PC-3 (cell line): ENCODE data around the gene KAZN. TPM values are rescaled to one million over a fixed set of nuclear protein-coding genes. Genes with fewer than 3 reads are reported as not detected.

Experiments
- ATAC-seq: fragments of 200-7000 bp; cut with Tn5 transposase; 2 replicates; pipeline ENCODE4 v1.9.1; 2020; ENCODE audit warnings: mild to moderate bottlenecking, moderate library complexity
- BruUV-seq: library from RNA; stranded (reverse); fragments of 400-500 nt; replicated peaks from 2 replicates; lab custom pipeline; 2021; lab: Mats Ljungman, UMichigan
- CTCF ChIA-PET: fragments of 300-600 bp; sonication (Branson Sonifier 250); formaldehyde crosslinking; loops from one replicate; lab custom pipeline; 2022; ENCODE audit warnings: antibody characterized with exemption; lab: Charles Lee
- POLR2A ChIA-PET: fragments of 300-600 bp; sonication (Branson Sonifier 250); formaldehyde crosslinking; loops from one replicate; lab custom pipeline; 2022; ENCODE audit warnings: antibody characterized with exemption; ENCODE audit not compliant: unreplicated experiment; lab: Charles Lee
- DNase-seq: peaks from one replicate; pipeline ENCODE4 v3.0.0-alpha.2; 2015
- H2AFZ ChIP-seq: fragments of 300-600 bp; sonication (generic); 2 replicates; pipeline ENCODE4 v1.6.0; 2016; ENCODE audit warnings: antibody characterized with exemption, low read length
- H3F3A ChIP-seq: fragments of 300-600 bp; sonication (generic); one replicate; pipeline ENCODE4 v1.6.0; 2017; ENCODE audit warnings: antibody characterized with exemption, low read length, control low read depth, mild to moderate bottlenecking; ENCODE audit not compliant: unreplicated experiment
- H3K27ac ChIP-seq: fragments of 300-600 bp; sonication (generic); 2 replicates; pipeline ENCODE4 v1.5.1; 2016; ENCODE audit warnings: mild to moderate bottlenecking, low read length
- H3K27me3 ChIP-seq: fragments of 300-600 bp; sonication (generic); 2 replicates; pipeline ENCODE4 v1.6.1; 2016; ENCODE audit warnings: low read length, mixed read lengths
- H3K36me3 ChIP-seq: fragments of 300-600 bp; sonication (generic); 2 replicates; pipeline ENCODE4 v1.6.1; 2016; ENCODE audit warnings: low read depth, mixed run types, low read length, mixed read lengths
- H3K4me1 ChIP-seq: fragments of 300-600 bp; sonication (generic); 2 replicates; pipeline ENCODE4 v1.5.1; 2016; ENCODE audit warnings: low read length; ENCODE audit not compliant: insufficient read depth
- H3K4me2 ChIP-seq: fragments of 300-600 bp; sonication (generic); 2 replicates; pipeline ENCODE4 v1.6.0; 2016; ENCODE audit warnings: low read length
- H3K4me3 ChIP-seq: fragments of 300-600 bp; sonication (generic); 2 replicates; pipeline ENCODE4 v1.5.1; 2016; ENCODE audit warnings: mild to moderate bottlenecking, low read length, mixed read lengths
- H3K79me2 ChIP-seq: fragments of 300-600 bp; sonication (generic); 2 replicates; pipeline ENCODE4 v1.6.1; 2017; ENCODE audit warnings: low read length, mixed read lengths
- H3K9ac ChIP-seq: fragments of 300-600 bp; sonication (generic); 2 replicates; pipeline ENCODE4 v1.6.0; 2016; ENCODE audit warnings: mild to moderate bottlenecking, low read length
- H3K9me2 ChIP-seq: fragments of 300-600 bp; sonication (generic); replicated peaks from 2 replicates; pipeline ENCODE4 v1.6.1; 2016; ENCODE audit warnings: mixed run types, low read length, mixed read lengths
- H3K9me3 ChIP-seq: fragments of 300-600 bp; sonication (generic); 2 replicates; pipeline ENCODE4 v1.6.1; 2016; ENCODE audit warnings: low read length, mixed read lengths
- H4K20me1 ChIP-seq: fragments of 300-600 bp; sonication (generic); 2 replicates; pipeline ENCODE4 v1.6.1; 2016; ENCODE audit warnings: low read length, mixed read lengths
- EZH2 ChIP-seq: fragments of 300-600 bp; sonication (generic); IDR thresholded peaks from one replicate; pipeline ENCODE4 v1.6.1; 2017; ENCODE audit warnings: antibody characterized with exemption, mild to moderate bottlenecking, low read length; ENCODE audit not compliant: unreplicated experiment
- EZH2phosphoT487 ChIP-seq: fragments of 300-600 bp; sonication (generic); IDR thresholded peaks from 2 replicates; pipeline ENCODE4 v1.6.1; 2018; ENCODE audit warnings: mild to moderate bottlenecking, antibody characterized with exemption, low read length, borderline replicate concordance
- intact Hi-C: fragments of 100-400 bp; cut with micrococcal nuclease; formaldehyde crosslinking; loops from 2 replicates; pipeline ENCODE4 v1.9.0; 2023
- total RNA-seq: library from RNA; depleted of rRNA; stranded (reverse); fragments of >200 nt; gene quantifications from 2 replicates; pipeline ENCODE4 v1.2.3, GENCODE V29; 2014
- TF ChIP-seq, protein P1 (sequence below): fragments of 300-600 bp; sonication (generic); conservative IDR thresholded peaks from 2 replicates; pipeline ENCODE4 v1.5.1; 2017; ENCODE audit warnings: antibody characterized with exemption, low read depth, mild to moderate bottlenecking, low read length

KAZN gene
- total RNA-seq, 1 experiment from 2014 or later = 2.0 TPM

DNA sequence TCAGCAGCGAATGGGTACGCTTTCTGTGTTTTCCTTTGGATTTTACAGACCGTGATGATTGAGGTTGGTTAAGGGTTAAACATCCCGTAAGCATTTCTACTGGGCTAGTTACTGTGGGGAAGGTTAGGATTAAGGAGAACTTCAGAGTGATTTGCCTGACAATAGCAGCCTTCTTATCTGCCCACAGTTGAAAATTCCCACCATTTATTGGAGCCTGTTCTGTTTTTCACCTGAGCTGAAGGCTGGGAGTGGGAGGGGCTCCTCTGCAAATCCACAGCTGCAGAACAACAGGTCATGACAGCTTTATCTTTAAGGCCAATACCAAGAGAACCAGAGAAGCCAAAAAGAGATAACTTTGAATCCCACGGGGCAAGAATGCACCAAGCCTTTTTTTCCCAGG lies 168.6 kb downstream of the KAZN start:
- Histone ChIP-seq H3K9me3 (no peaks in the 10 kb centered on the region), H3K27me3 (no peaks in the 10 kb centered on the region), H4K20me1 (no peaks in the 10 kb centered on the region), H3K9ac (no peak overlapping the region), H3K4me2 (no peak overlapping the region), H3K27ac (no peak overlapping the region), H3K79me2 (no peaks in the 10 kb centered on the region), H2AFZ (no peak overlapping the region), H3F3A (no peaks in the 10 kb centered on the region), H3K9me2 (no peaks in the 10 kb centered on the region; the same call in 1 of the 2 replicates), H3K4me1 (peaks cover 19% of the 10 kb centered on the region), H3K36me3 (no peaks in the 10 kb centered on the region), H3K4me3 (no peak overlapping the region)
- POLR2A ChIA-PET = no interaction called here
- intact Hi-C loops = no loop called here
- DNase-seq (no peak), ATAC-seq (no peak)
- no peak for TF ChIP-seq EZH2
- TF ChIP-seq, protein P1, sequence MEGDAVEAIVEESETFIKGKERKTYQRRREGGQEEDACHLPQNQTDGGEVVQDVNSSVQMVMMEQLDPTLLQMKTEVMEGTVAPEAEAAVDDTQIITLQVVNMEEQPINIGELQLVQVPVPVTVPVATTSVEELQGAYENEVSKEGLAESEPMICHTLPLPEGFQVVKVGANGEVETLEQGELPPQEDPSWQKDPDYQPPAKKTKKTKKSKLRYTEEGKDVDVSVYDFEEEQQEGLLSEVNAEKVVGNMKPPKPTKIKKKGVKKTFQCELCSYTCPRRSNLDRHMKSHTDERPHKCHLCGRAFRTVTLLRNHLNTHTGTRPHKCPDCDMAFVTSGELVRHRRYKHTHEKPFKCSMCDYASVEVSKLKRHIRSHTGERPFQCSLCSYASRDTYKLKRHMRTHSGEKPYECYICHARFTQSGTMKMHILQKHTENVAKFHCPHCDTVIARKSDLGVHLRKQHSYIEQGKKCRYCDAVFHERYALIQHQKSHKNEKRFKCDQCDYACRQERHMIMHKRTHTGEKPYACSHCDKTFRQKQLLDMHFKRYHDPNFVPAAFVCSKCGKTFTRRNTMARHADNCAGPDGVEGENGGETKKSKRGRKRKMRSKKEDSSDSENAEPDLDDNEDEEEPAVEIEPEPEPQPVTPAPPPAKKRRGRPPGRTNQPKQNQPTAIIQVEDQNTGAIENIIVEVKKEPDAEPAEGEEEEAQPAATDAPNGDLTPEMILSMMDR = no peak
- no peak for TF ChIP-seq EZH2phosphoT487
- CTCF ChIA-PET = no interaction called here
- no TSS peak for BruUV-seq

DNA sequence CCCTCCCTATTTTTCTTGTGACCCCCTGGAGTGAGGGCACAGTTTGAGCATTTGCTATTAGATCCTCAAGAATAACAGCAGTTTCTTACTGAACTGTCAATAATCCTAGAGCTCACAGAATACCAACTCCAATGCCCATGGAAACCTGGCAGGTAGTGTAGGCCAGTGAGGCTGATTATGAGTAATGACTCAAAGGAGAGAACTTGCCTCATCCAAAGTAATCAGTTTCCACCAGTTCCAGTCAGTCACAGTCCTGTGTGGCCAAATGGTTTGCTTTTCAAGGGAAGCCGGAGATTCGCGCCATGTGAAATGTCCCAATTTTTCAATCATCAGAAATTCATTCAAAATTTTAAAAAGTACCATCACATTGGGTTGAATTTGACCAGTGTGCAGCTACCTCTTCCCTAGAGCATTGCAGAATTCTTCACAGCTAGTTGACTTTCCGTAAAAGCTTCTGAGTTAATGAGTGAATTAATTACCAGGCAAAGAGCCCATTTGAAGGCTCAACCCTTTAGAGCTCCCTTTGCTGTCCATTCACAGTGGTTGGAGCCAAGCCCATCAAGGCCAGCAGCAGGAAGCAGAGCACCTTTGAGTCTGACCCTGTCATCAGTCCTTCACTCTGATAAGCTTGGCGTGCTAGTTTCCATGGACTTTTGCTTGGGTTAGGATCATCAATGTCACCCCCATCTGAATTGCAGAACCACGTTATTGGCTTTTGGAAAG lies 170.3 kb downstream of the KAZN start:
- CTCF ChIA-PET = no interaction called here
- ATAC-seq (no peak), DNase-seq (no peak)
- POLR2A ChIA-PET = no interaction called here
- no TSS peak for BruUV-seq
- Histone ChIP-seq H3K4me2 (no peak overlapping the region), H3K4me3 (no peak overlapping the region), H3K27me3 (no peaks in the 10 kb centered on the region), H3K4me1 (peaks cover 19% of the 10 kb centered on the region), H3K27ac (no peak overlapping the region), H3K9me3 (no peaks in the 10 kb centered on the region), H3K9me2 (no peaks in the 10 kb centered on the region; the same call in 1 of the 2 replicates), H3F3A (no peaks in the 10 kb centered on the region), H3K9ac (no peak overlapping the region), H4K20me1 (no peaks in the 10 kb centered on the region), H3K79me2 (no peaks in the 10 kb centered on the region), H3K36me3 (no peaks in the 10 kb centered on the region), H2AFZ (no peak overlapping the region)
- TF ChIP-seq, protein P1 = no peak
- TF ChIP-seq EZH2phosphoT487 = no peak
- no peak for TF ChIP-seq EZH2
- intact Hi-C loops = no loop called here

DNA sequence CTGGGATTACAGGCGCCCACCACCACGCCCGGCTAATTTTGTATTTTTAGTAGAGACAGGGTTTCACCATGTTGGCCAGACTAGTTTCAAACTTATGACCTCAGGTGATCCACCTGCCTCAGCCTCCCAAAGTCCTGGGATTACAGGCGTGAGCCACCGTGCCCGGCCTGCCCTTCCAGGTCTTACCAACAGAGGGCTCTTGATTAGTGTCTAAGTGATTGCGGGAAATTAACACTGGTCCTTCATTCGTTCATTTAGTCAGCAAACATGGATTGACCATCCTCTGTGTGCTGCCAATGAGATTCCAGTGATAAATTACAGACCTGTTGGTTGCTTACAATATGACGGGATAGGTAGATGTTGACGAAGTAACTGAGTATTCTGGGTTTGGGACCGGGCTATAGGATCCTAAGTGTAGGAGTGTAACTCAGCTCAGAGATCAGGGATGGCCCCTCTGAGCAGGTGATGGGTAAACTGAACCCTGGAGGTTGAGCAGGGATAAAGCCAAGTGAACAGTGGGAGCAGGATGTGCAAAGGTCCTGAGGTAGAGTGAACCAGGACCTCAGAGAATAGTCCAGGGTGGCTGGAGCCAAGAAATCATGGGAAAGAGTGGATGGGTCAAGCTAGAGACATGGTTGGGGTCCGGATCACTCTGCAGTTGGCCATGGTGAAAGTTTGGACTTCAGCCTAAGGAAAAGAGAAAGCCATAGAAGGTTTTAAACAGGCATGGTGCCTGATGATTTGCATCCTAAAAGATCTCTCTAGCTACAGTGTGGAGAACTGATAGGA lies 171.2 kb downstream of the KAZN start:
- intact Hi-C loops = no loop called here
- POLR2A ChIA-PET = no interaction called here

More for the DNA sequence above, 171.2 kb downstream of the KAZN start:
- Histone ChIP-seq H3K4me1 (peaks cover 16% of the 10 kb centered on the region), H3K4me3 (no peak overlapping the region), H3F3A (no peaks in the 10 kb centered on the region), H2AFZ (no peak overlapping the region), H3K27me3 (no peaks in the 10 kb centered on the region), H3K9me2 (no peaks in the 10 kb centered on the region; the same call in 1 of the 2 replicates), H3K36me3 (no peaks in the 10 kb centered on the region), H3K9ac (no peak overlapping the region), H3K4me2 (no peak overlapping the region), H3K27ac (no peak overlapping the region), H3K79me2 (no peaks in the 10 kb centered on the region), H3K9me3 (no peaks in the 10 kb centered on the region), H4K20me1 (no peaks in the 10 kb centered on the region)
- DNase-seq = no peak
- ATAC-seq = no peak
- no TSS peak for BruUV-seq
- TF ChIP-seq, protein P1 = no peak
- TF ChIP-seq EZH2phosphoT487 (no peak), EZH2 (no peak)
- CTCF ChIA-PET = no interaction called here
